ENCODE data around the gene BPIFA3.

The BPIFA3 gene

GRCh38 chr20:33202451-33202850 lies 14.7 kb upstream of the BPIFA3 start:
- H3K4me3 ChIP-seq, result no peak overlapping the region
- H3K9me3 ChIP-seq (ENCODE audit: low read depth, low read length), result no peaks in the 10 kb centered on the region
- no peak for DNase-seq (ENCODE audit: low read depth, low spot score)
- no peak overlapping the region for H3K27ac ChIP-seq
- H3K9ac ChIP-seq (ENCODE audit: insufficient read length), result no peak overlapping the region
- no peaks in the 10 kb centered on the region for H3K36me3 ChIP-seq (ENCODE audit: insufficient read depth, low read length)
- TF ChIP-seq POLR2AphosphoS5 (IDR thresholded peaks at IDR 0.05; ENCODE audit: borderline replicate concordance, low read depth, low read length), result no peak
- no peak for TF ChIP-seq FOXP2 (optimal IDR thresholded peaks at IDR 0.05; ENCODE audit: control extremely low read depth, extremely low read length, insufficient read depth)
- no peak for TF ChIP-seq EZH2 (IDR thresholded peaks at IDR 0.05)

- Histone ChIP-seq H3K27ac (no peak overlapping the region), H3K4me3 (no peak overlapping the region), H3K36me3 (ENCODE audit: insufficient read depth, low read length) (no peaks in the 10 kb centered on the region), H3K9me3 (ENCODE audit: low read depth, low read length) (no peaks in the 10 kb centered on the region), H3K9ac (ENCODE audit: insufficient read length) (no peak overlapping the region)
- no peak for DNase-seq (ENCODE audit: low read depth, low spot score)
- no peak for TF ChIP-seq POLR2AphosphoS5 (IDR thresholded peaks at IDR 0.05; ENCODE audit: borderline replicate concordance, low read depth, low read length)
- TF ChIP-seq EZH2 (IDR thresholded peaks at IDR 0.05), result no peak
- TF ChIP-seq FOXP2 (optimal IDR thresholded peaks at IDR 0.05; ENCODE audit: control extremely low read depth, extremely low read length, insufficient read depth), result no peak
Measured at GRCh38 chr20:33203444-33203843, 13.7 kb upstream of the BPIFA3 start.

GRCh38 chr20:33209789-33210188 lies 7.4 kb upstream of the BPIFA3 start:
- TF ChIP-seq FOXP2 (optimal IDR thresholded peaks at IDR 0.05; ENCODE audit: control extremely low read depth, extremely low read length, insufficient read depth) (no peak), POLR2AphosphoS5 (IDR thresholded peaks at IDR 0.05; ENCODE audit: borderline replicate concordance, low read depth, low read length) (no peak)
- no peaks in the 10 kb centered on the region for H3K36me3 ChIP-seq (ENCODE audit: insufficient read depth, low read length)
- no peak overlapping the region for H3K9ac ChIP-seq (ENCODE audit: insufficient read length)
- DNase-seq (ENCODE audit: low read depth, low spot score), result no peak
- no peak overlapping the region for H3K4me3 ChIP-seq
- no peaks in the 10 kb centered on the region for H3K9me3 ChIP-seq (ENCODE audit: low read depth, low read length)
- H3K27ac ChIP-seq, result no peak overlapping the region

- TF ChIP-seq FOXP2 (optimal IDR thresholded peaks at IDR 0.05; ENCODE audit: control extremely low read depth, extremely low read length, insufficient read depth), result no peak
- TF ChIP-seq POLR2AphosphoS5 (IDR thresholded peaks at IDR 0.05; ENCODE audit: borderline replicate concordance, low read depth, low read length), result no peak
- TF ChIP-seq EZH2 (IDR thresholded peaks at IDR 0.05), result no peak
- Histone ChIP-seq H3K4me3 (no peak overlapping the region), H3K36me3 (ENCODE audit: insufficient read depth, low read length) (no peaks in the 10 kb centered on the region), H3K9me3 (ENCODE audit: low read depth, low read length) (no peaks in the 10 kb centered on the region), H3K27ac (no peak overlapping the region), H3K9ac (ENCODE audit: insufficient read length) (no peak overlapping the region)
- no peak for DNase-seq (ENCODE audit: low read depth, low spot score)
Measured at GRCh38 chr20:33210371-33210770, 6.8 kb upstream of the BPIFA3 start.

GRCh38 chr20:33211817-33212424 lies 5.2 kb upstream of the BPIFA3 start:
- Histone ChIP-seq H3K36me3 (ENCODE audit: insufficient read depth, low read length) (no peaks in the 10 kb centered on the region), H3K4me3 (no peak overlapping the region), H3K9me3 (ENCODE audit: low read depth, low read length) (no peaks in the 10 kb centered on the region), H3K27ac (no peak overlapping the region), H3K9ac (ENCODE audit: insufficient read length) (no peak overlapping the region)
- no peak for TF ChIP-seq EZH2 (IDR thresholded peaks at IDR 0.05)
- no peak for TF ChIP-seq POLR2AphosphoS5 (IDR thresholded peaks at IDR 0.05; ENCODE audit: borderline replicate concordance, low read depth, low read length)
- TF ChIP-seq FOXP2 (optimal IDR thresholded peaks at IDR 0.05; ENCODE audit: control extremely low read depth, extremely low read length, insufficient read depth), result no peak
- DNase-seq (ENCODE audit: low read depth, low spot score), result no peak

- no peaks in the 10 kb centered on the region for H3K36me3 ChIP-seq (ENCODE audit: insufficient read depth, low read length)
- TF ChIP-seq POLR2AphosphoS5 (IDR thresholded peaks at IDR 0.05; ENCODE audit: borderline replicate concordance, low read depth, low read length) (no peak), FOXP2 (optimal IDR thresholded peaks at IDR 0.05; ENCODE audit: control extremely low read depth, extremely low read length, insufficient read depth) (no peak), EZH2 (IDR thresholded peaks at IDR 0.05) (no peak)
Measured at GRCh38 chr20:33224399-33224798, 7.2 kb downstream of the BPIFA3 start.

GRCh38 chr20:33229843-33230242 lies 12.7 kb downstream of the BPIFA3 start:
- Histone ChIP-seq H3K36me3 (ENCODE audit: insufficient read depth, low read length) (no peaks in the 10 kb centered on the region), H3K9me3 (ENCODE audit: low read depth, low read length) (no peaks in the 10 kb centered on the region), H3K4me3 (no peak overlapping the region), H3K27ac (no peak overlapping the region), H3K9ac (ENCODE audit: insufficient read length) (no peak overlapping the region)
- TF ChIP-seq EZH2 (IDR thresholded peaks at IDR 0.05) (no peak), POLR2AphosphoS5 (IDR thresholded peaks at IDR 0.05; ENCODE audit: borderline replicate concordance, low read depth, low read length) (no peak), FOXP2 (optimal IDR thresholded peaks at IDR 0.05; ENCODE audit: control extremely low read depth, extremely low read length, insufficient read depth) (no peak)
- DNase-seq (ENCODE audit: low read depth, low spot score), result no peak

More at GRCh38 chr20:33224399-33224798, 7.2 kb downstream of the BPIFA3 start:
- no peak for DNase-seq (ENCODE audit: low read depth, low spot score)
- no peaks in the 10 kb centered on the region for H3K9me3 ChIP-seq (ENCODE audit: low read depth, low read length)
- no peak overlapping the region for H3K4me3 ChIP-seq
- no peak overlapping the region for H3K9ac ChIP-seq (ENCODE audit: insufficient read length)
- no peak overlapping the region for H3K27ac ChIP-seq

GRCh38 chr20:33231237-33231636 lies 14.1 kb downstream of the BPIFA3 start:
- H3K9ac ChIP-seq (ENCODE audit: insufficient read length), result no peak overlapping the region
- TF ChIP-seq FOXP2 (optimal IDR thresholded peaks at IDR 0.05; ENCODE audit: control extremely low read depth, extremely low read length, insufficient read depth), result no peak
- no peak for TF ChIP-seq EZH2 (IDR thresholded peaks at IDR 0.05)
- no peak for TF ChIP-seq POLR2AphosphoS5 (IDR thresholded peaks at IDR 0.05; ENCODE audit: borderline replicate concordance, low read depth, low read length)
- H3K9me3 ChIP-seq (ENCODE audit: low read depth, low read length), result no peaks in the 10 kb centered on the region
- DNase-seq (ENCODE audit: low read depth, low spot score), result no peak
- no peak overlapping the region for H3K4me3 ChIP-seq
- no peak overlapping the region for H3K27ac ChIP-seq
- no peaks in the 10 kb centered on the region for H3K36me3 ChIP-seq (ENCODE audit: insufficient read depth, low read length)
